Articular chondrocyte of knee joint (primary cell): ENCODE data around the gene TCP11. TPM values are rescaled to one million over a fixed set of nuclear protein-coding genes. Genes with fewer than 3 reads are reported as not detected.

Source experiments
- small RNA-seq: library from RNA; depleted of rRNA; stranded (forward); fragments of <200 nt; gene quantifications from one replicate; pipeline ENCODE3, GENCODE V24; 2012
- total RNA-seq: library from RNA; depleted of rRNA; stranded (reverse); fragments of >200 nt; gene quantifications from 2 replicates; pipeline ENCODE4 v1.2.3, GENCODE V29; 2012

TCP11 gene
- total RNA-seq: 0.11 and 0.26 TPM in 2 replicates

DNA sequence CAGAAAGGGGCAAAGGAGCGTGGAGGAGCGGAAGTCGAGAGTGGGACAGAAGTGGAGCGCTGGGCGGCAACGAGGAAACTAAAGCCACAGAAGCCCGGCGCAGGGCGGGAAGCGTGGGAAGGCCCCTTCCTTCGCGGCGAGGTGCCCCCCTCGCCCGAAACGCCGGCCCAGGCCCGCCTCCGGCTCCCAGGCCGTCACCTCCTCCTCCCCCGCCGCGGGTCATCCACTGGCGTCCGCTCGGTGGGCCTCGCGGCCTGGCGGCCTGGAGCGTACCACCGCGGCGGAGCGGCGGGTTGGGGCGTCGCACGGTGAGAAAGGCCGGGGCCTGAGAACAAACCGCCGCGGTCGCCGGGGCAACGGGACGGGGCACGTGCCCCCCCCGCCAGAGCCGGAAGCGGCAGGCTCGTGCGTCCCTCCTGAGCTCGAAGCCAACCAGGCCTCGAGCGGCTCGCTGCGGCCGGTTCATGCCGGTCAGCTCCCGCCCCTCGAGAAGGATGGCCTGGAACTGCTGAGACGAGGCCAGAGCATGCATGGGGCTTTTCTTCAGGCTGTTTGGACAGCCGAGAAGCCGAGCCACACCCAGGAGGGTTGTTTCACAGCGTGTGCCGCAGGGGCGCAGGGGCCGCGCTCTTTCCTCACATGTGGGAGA, at the start of gene TCP11:
TCP11 (minus strand) TSS at position 333 of the 649 bp plus-strand sequence. CDS start 469 bp downstream, outside the sequence.

Small RNAs within 50 kb of the gene (small RNA-seq; reads per million reads assigned to genes)
- not detected for gene AL138721.1

Other genes with a start within 250 kb of the TCP11 start
- 3.4 and 17.0 TPM in 2 replicates for gene SCUBE3, start 72.6 kb upstream of the TCP11 start, total RNA-seq
- 11.8 and 15.4 TPM in 2 replicates for gene ZNF76, start 118.4 kb upstream of the TCP11 start, total RNA-seq
- 0.86 and 1.3 TPM in 2 replicates for gene DEF6, start 156.5 kb upstream of the TCP11 start, total RNA-seq
- gene PPARD, start 201.2 kb upstream of the TCP11 start, total RNA-seq: 7.7 and 9.0 TPM in 2 replicates